GM12892 (cell line): ENCODE measurements around the gene TMA16.

Source experiments
- POLR2A ChIP-seq: IDR thresholded peaks from 2 replicates; pipeline ENCODE4 v1.6.1; 2011; ENCODE audit warnings: low read depth, low read length, control low read depth
- POLR2AphosphoS5 ChIP-seq: IDR thresholded peaks from 2 replicates; pipeline ENCODE4 v1.6.1; 2011; ENCODE audit warnings: low read depth, low read length, control low read depth

- TF ChIP-seq POLR2A (no peak), POLR2AphosphoS5 (no peak)
These were observed 61.7 kb downstream of the TMA16 start for GRCh38 chr4:163556177-163556576.
